ENCODE results near the gene DEFB131B.
"Not testable (repeated sequence)": the region's sequence is repeated elsewhere in the genome, so short reads cannot be mapped to it uniquely, and the experiment has no call there.

Gene DEFB131B

GRCh38 chr11:71878059-71878458, at the start of gene DEFB131B:
Gene DEFB131B, plus strand, starts transcription at chr11:71878453. Its CDS starts 0 bp downstream, at chr11:71878453.
- DNase-seq, result not testable (repeated sequence)

GRCh38 chr11:71829247-71829646, 49.0 kb upstream of the DEFB131B start:
- DNase-seq, result not testable (repeated sequence)

- DNase-seq, result not testable (repeated sequence)
Observed at GRCh38 chr11:71829686-71830085, 48.6 kb upstream of the DEFB131B start.

- not testable (repeated sequence) for DNase-seq
Observed at GRCh38 chr11:71832811-71833210, 45.4 kb upstream of the DEFB131B start, which contains the start of gene DEFB108B. Gene DEFB108B, plus strand, starts transcription at chr11:71833200. Its CDS starts 0 bp downstream, at chr11:71833200.

- DNase-seq, result not testable (repeated sequence)
Observed at GRCh38 chr11:71842720-71843119, 35.5 kb upstream of the DEFB131B start.

GRCh38 chr11:71843355-71843754, 34.9 kb upstream of the DEFB131B start:
- DNase-seq, result not testable (repeated sequence)

GRCh38 chr11:71843858-71844257, 34.4 kb upstream of the DEFB131B start:
- DNase-seq, result no peak

- not testable (repeated sequence) for DNase-seq
Observed at GRCh38 chr11:71853895-71854294, 24.4 kb upstream of the DEFB131B start.

- DNase-seq, result peak; percentile 25
Observed at GRCh38 chr11:71855880-71856279, 22.4 kb upstream of the DEFB131B start.

GRCh38 chr11:71860835-71861234, 17.4 kb upstream of the DEFB131B start:
- DNase-seq, result not testable (repeated sequence)

GRCh38 chr11:71863978-71864627, 14.2 kb upstream of the DEFB131B start:
- DNase-seq, result peak; percentile 39

GRCh38 chr11:71867209-71867608, 11.0 kb upstream of the DEFB131B start:
- DNase-seq, result not testable (repeated sequence)

GRCh38 chr11:71869931-71870330, 8.3 kb upstream of the DEFB131B start:
- DNase-seq, result not testable (repeated sequence)

GRCh38 chr11:71870661-71871060, 7.6 kb upstream of the DEFB131B start:
- DNase-seq, result not testable (repeated sequence)

- not testable (repeated sequence) for DNase-seq
Observed at GRCh38 chr11:71876262-71876661, 2.0 kb upstream of the DEFB131B start.

- DNase-seq, result not testable (repeated sequence)
Observed at GRCh38 chr11:71885806-71886205, 7.6 kb downstream of the DEFB131B start.

GRCh38 chr11:71888335-71889010, 10.2 kb downstream of the DEFB131B start:
- DNase-seq, result not testable (repeated sequence)

- DNase-seq, result not testable (repeated sequence)
Observed at GRCh38 chr11:71889181-71889872, 11.1 kb downstream of the DEFB131B start.

GRCh38 chr11:71895961-71896360, 17.7 kb downstream of the DEFB131B start:
- no peak for DNase-seq

- not testable (repeated sequence) for DNase-seq
Observed at GRCh38 chr11:71901137-71901536, 22.9 kb downstream of the DEFB131B start.

- DNase-seq, result no peak
Observed at GRCh38 chr11:71908218-71908617, 30.0 kb downstream of the DEFB131B start.

GRCh38 chr11:71910775-71911174, 32.5 kb downstream of the DEFB131B start:
- DNase-seq, result not testable (repeated sequence)

GRCh38 chr11:71911321-71911985, 33.2 kb downstream of the DEFB131B start:
- not testable (repeated sequence) for DNase-seq
